ENCODE results near the gene NHLRC2.

DNA sequence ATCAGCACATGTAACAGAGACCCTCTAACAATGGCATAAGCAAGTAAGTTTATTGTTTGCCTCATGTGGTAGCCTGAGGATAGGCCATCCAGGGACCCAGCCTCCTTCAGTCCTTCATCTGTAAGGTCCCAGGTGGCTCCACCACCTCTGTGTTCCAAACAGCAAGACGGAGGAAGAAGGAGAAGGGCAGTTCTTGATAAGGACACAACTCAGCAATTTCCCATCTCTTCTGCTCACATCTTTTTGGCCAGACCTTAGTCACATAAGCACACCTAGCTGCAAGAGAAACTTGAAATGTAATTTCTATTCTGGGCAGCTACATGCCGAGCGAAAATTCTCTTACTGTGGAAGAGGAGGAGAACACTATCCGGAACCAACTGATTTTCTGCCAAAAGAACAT lies 34.5 kb upstream of the NHLRC2 start:
- no peak for TF ChIP-seq POLR2A (IDR thresholded peaks at IDR 0.05)
- TF ChIP-seq CTCF (IDR thresholded peaks at IDR 0.05) = no peak
- no peak for TF ChIP-seq POLR2AphosphoS5 (IDR thresholded peaks at IDR 0.05)

Measured in sigmoid colon (tissue), 4 donors.